ENCODE measurements around the gene TFEC. TPM values are rescaled to one million over a fixed set of nuclear protein-coding genes. Genes with fewer than 3 reads are reported as not detected.

Gene TFEC
- total and polyA plus RNA-seq, 2 donors (not counting 3 experiments of a cell fraction or from before 2014, with no cell fraction given) = 3.6 to 7.9 TPM

DNA sequence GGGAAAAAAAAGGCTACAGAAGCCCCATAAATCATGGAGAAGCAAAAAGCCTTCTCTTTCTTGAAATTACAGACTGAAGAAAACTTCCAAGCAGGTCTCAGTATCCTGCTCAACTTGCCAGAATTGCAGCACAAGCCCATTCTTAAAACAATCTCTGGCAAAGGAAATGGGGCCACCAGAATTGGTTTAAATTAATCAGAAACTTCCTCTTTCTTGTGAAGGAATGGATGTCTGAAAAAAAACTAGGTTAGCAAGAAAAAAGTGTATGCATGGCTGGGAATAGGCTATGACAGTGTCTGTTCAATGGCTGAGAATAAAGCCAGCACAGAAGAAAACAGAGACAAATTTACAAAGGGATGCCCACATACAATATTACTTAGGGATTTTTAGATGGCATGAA, 59.1 kb downstream of the TFEC start:
- dilution Hi-C loops (cut with MboI; ENCODE audit: extremely low pct_ligation_motif_present, low sequenced_read_pairs) = no loop called here

More for the DNA sequence above, 59.1 kb downstream of the TFEC start:
- H3K79me2 ChIP-seq (ENCODE audit: control insufficient read depth, insufficient read depth, low read length) = no peaks in the 10 kb centered on the region
- H3K4me2 ChIP-seq (ENCODE audit: insufficient read depth, low read length) = no peak overlapping the region
- H3K27me3 ChIP-seq (ENCODE audit: control insufficient read depth in 2 of 2, insufficient read depth in 2 of 2, low read length in 2 of 2) = no peaks in the 10 kb centered on the region
- no TSS peak for BruUV-seq (replicated peaks)
- H3K9me1 ChIP-seq (replicated peaks; ENCODE audit: control insufficient read depth, extremely low read depth, insufficient read depth, low read length) = no peaks in the 10 kb centered on the region
- H3K36me3 ChIP-seq (ENCODE audit: control insufficient read depth in 2 of 2, extremely low read depth in 1 of 2, insufficient read depth in 2 of 2, low read length in 2 of 2) = no peaks in the 10 kb centered on the region
- no peaks in the 10 kb centered on the region for H3K9me3 ChIP-seq (replicated peaks; ENCODE audit: control insufficient read depth, insufficient read depth, low read length)
- POLR2A ChIA-PET = no interaction called here
- H3K4me3 ChIP-seq (replicated peaks in 1 of 3; ENCODE audit: insufficient read depth in 1 of 3, low read depth in 1 of 3, low read length in 3 of 3) = no peak overlapping the region
- intact Hi-C loops (cut with micrococcal nuclease) = no loop called here
- H3K9ac ChIP-seq (replicated peaks; ENCODE audit: extremely low read depth, insufficient read depth, low read length) = no peak overlapping the region
- FAIRE-seq (no peak), DNase-seq (ENCODE audit: low read depth, low spot score) (peak; percentile 25)
- no peaks in the 10 kb centered on the region for H4K20me1 ChIP-seq (replicated peaks; ENCODE audit: control insufficient read depth, extremely low read depth, insufficient read depth, low read length)
- no peak overlapping the region for H3K27ac ChIP-seq (ENCODE audit: insufficient read depth, low read depth, low read length)
- H2AFZ ChIP-seq (ENCODE audit: low read depth, low read length) = no peak overlapping the region
- CTCF ChIA-PET = interaction anchor here (2.1 kb wide), 1 partner anchor 11 kb away, joined by 4 read pairs; no protein-coding TSS in a partner anchor
- H3K4me1 ChIP-seq (ENCODE audit: control insufficient read depth, extremely low read depth, insufficient read depth, low read length) = no peaks in the 10 kb centered on the region
- no peak for TF ChIP-seq POLR2A (IDR thresholded peaks at IDR 0.05; ENCODE audit: low read depth, low read length)
- no peak for TF ChIP-seq JUN (IDR thresholded peaks at IDR 0.05; ENCODE audit: borderline replicate concordance, insufficient read depth, insufficient read length, low read depth)
- no peak for TF ChIP-seq FOS (IDR thresholded peaks at IDR 0.05; ENCODE audit: borderline replicate concordance, insufficient read depth, low read length)
- TF ChIP-seq, protein P1, sequence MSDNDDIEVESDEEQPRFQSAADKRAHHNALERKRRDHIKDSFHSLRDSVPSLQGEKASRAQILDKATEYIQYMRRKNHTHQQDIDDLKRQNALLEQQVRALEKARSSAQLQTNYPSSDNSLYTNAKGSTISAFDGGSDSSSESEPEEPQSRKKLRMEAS (IDR thresholded peaks at IDR 0.05; ENCODE audit: insufficient read depth, insufficient read length) = no peak
- no peak for TF ChIP-seq EZH2 (IDR thresholded peaks at IDR 0.05; ENCODE audit: borderline replicate concordance, low read depth, low read length, severe bottlenecking)
- TF ChIP-seq, protein P2, sequence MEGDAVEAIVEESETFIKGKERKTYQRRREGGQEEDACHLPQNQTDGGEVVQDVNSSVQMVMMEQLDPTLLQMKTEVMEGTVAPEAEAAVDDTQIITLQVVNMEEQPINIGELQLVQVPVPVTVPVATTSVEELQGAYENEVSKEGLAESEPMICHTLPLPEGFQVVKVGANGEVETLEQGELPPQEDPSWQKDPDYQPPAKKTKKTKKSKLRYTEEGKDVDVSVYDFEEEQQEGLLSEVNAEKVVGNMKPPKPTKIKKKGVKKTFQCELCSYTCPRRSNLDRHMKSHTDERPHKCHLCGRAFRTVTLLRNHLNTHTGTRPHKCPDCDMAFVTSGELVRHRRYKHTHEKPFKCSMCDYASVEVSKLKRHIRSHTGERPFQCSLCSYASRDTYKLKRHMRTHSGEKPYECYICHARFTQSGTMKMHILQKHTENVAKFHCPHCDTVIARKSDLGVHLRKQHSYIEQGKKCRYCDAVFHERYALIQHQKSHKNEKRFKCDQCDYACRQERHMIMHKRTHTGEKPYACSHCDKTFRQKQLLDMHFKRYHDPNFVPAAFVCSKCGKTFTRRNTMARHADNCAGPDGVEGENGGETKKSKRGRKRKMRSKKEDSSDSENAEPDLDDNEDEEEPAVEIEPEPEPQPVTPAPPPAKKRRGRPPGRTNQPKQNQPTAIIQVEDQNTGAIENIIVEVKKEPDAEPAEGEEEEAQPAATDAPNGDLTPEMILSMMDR (IDR thresholded peaks at IDR 0.05; ENCODE audit: extremely low read depth in 1 of 2, insufficient read depth in 1 of 2, low read depth in 1 of 2, low read length in 2 of 2) = no peak
- TF ChIP-seq GATA2 (IDR thresholded peaks at IDR 0.05; ENCODE audit: insufficient read depth, insufficient read length, low read depth, low read length) = no peak
